ENCODE results near the gene PPT2.
A peak's percentile ranks its signal among the peaks of the same experiment; 100 is the strongest.
"Not testable (repeated sequence)": the region's sequence is repeated elsewhere in the genome, so short reads cannot be mapped to it uniquely, and the experiment has no call there.

PPT2 gene

GRCh38 chr6:32127717-32128592, 26.0 kb upstream of the PPT2 start, which contains the start of gene ATF6B:
ATF6B (minus strand) TSS chr6:32128246; CDS start chr6:32128207, 39 bp downstream.
- DNase-seq (ENCODE audit: low read depth in 2 of 2): peak; percentile 96

GRCh38 chr6:32128751-32129296, 25.1 kb upstream of the PPT2 start:
- DNase-seq (ENCODE audit: low read depth in 2 of 2): no peak

- no peak for DNase-seq (ENCODE audit: low read depth in 2 of 2)
Observed at GRCh38 chr6:32129297-32130088, 24.4 kb upstream of the PPT2 start.

- DNase-seq (ENCODE audit: low read depth in 2 of 2): no peak
Observed at GRCh38 chr6:32131439-32131948, 22.4 kb upstream of the PPT2 start.

- no peak for DNase-seq (ENCODE audit: low read depth in 2 of 2)
Observed at GRCh38 chr6:32132110-32132509, 21.8 kb upstream of the PPT2 start.

GRCh38 chr6:32133786-32134185, 20.2 kb upstream of the PPT2 start:
- no peak for DNase-seq (ENCODE audit: low read depth in 2 of 2)

GRCh38 chr6:32137454-32137853, 16.5 kb upstream of the PPT2 start:
- no peak for DNase-seq (ENCODE audit: low read depth in 2 of 2)

GRCh38 chr6:32139590-32139989, 14.4 kb upstream of the PPT2 start:
- DNase-seq (ENCODE audit: low read depth in 2 of 2): no peak

- no peak for DNase-seq (ENCODE audit: low read depth in 2 of 2)
Observed at GRCh38 chr6:32140420-32141046, 13.4 kb upstream of the PPT2 start.

- DNase-seq (ENCODE audit: low read depth in 2 of 2): not testable (repeated sequence)
Observed at GRCh38 chr6:32144238-32144637, 9.7 kb upstream of the PPT2 start.

GRCh38 chr6:32146287-32146686, 7.7 kb upstream of the PPT2 start:
- no peak for DNase-seq (ENCODE audit: low read depth in 2 of 2)

GRCh38 chr6:32146687-32147086, 7.3 kb upstream of the PPT2 start:
- DNase-seq (ENCODE audit: low read depth in 2 of 2): no peak

GRCh38 chr6:32147401-32148132, 6.4 kb upstream of the PPT2 start:
- DNase-seq (ENCODE audit: low read depth in 2 of 2): no peak

GRCh38 chr6:32148289-32149091, 5.5 kb upstream of the PPT2 start:
- DNase-seq (ENCODE audit: low read depth in 2 of 2): peak; percentile 38 to 58

GRCh38 chr6:32149092-32149755, 4.7 kb upstream of the PPT2 start:
- no peak for DNase-seq (ENCODE audit: low read depth in 2 of 2)

- DNase-seq (ENCODE audit: low read depth in 2 of 2): no peak
Observed at GRCh38 chr6:32149932-32150870, 3.7 kb upstream of the PPT2 start.

- no peak for DNase-seq (ENCODE audit: low read depth in 2 of 2)
Observed at GRCh38 chr6:32151181-32151862, 2.6 kb upstream of the PPT2 start.
